ENCODE measurements around the gene DMBT1. TPM values are rescaled to one million over a fixed set of nuclear protein-coding genes. Genes with fewer than 3 reads are reported as not detected.

Gene DMBT1
- total RNA-seq, 1 experiment from 2014 or later, result 0.62 TPM

- H2AFZ ChIP-seq (ENCODE audit: low read length), result no peak overlapping the region
- intact Hi-C loops (cut with micrococcal nuclease), result no loop called here
- H3K9ac ChIP-seq (ENCODE audit: low read length), result no peak overlapping the region
- H3K9me2 ChIP-seq (replicated peaks; ENCODE audit: low read length), result no peaks in the 10 kb centered on the region
- no peaks in the 10 kb centered on the region for H3K4me1 ChIP-seq (ENCODE audit: insufficient read depth, low read length)
- no peak overlapping the region for H3K4me3 ChIP-seq (ENCODE audit: low read length)
- CTCF ChIA-PET, result no interaction called here
- TF ChIP-seq EZH2phosphoT487 (IDR thresholded peaks at IDR 0.05; ENCODE audit: borderline replicate concordance, low read length) (no peak), CTCF (conservative IDR thresholded peaks at IDR 0.05; ENCODE audit: low read depth, low read length) (no peak), EZH2 (IDR thresholded peaks at IDR 0.05; ENCODE audit: low read length, unreplicated experiment) (no peak)
- no peak overlapping the region for H3K27ac ChIP-seq (ENCODE audit: low read length)
- POLR2A ChIA-PET (ENCODE audit: unreplicated experiment), result no interaction called here
- ATAC-seq, result no peak
- no TSS peak for BruUV-seq (replicated peaks)
- H4K20me1 ChIP-seq (ENCODE audit: low read length), result no peaks in the 10 kb centered on the region
- no peak for DNase-seq
- H3K36me3 ChIP-seq (ENCODE audit: low read depth, low read length), result no peaks in the 10 kb centered on the region
- no peaks in the 10 kb centered on the region for H3K9me3 ChIP-seq (ENCODE audit: low read length)
- no peaks in the 10 kb centered on the region for H3K79me2 ChIP-seq (ENCODE audit: low read length)
- peaks cover 24% of the 10 kb centered on the region; the same call in 1 of the 2 replicates for H3K27me3 ChIP-seq (ENCODE audit: low read length)
- no peak overlapping the region for H3K4me2 ChIP-seq (ENCODE audit: low read length)
- H3F3A ChIP-seq (ENCODE audit: low read length, unreplicated experiment), result no peaks in the 10 kb centered on the region
Measured at GRCh38 chr10:122678266-122678665, 117.7 kb downstream of the DMBT1 start.

- ChIA-PET POLR2A (ENCODE audit: unreplicated experiment) (no interaction called here), CTCF (no interaction called here)
- intact Hi-C loops (cut with micrococcal nuclease), result no loop called here
- Histone ChIP-seq H3K4me1 (ENCODE audit: insufficient read depth, low read length) (no peaks in the 10 kb centered on the region), H3K27me3 (ENCODE audit: low read length) (peaks cover 14% of the 10 kb centered on the region; the same call in 1 of the 2 replicates), H3F3A (ENCODE audit: low read length, unreplicated experiment) (no peaks in the 10 kb centered on the region), H2AFZ (ENCODE audit: low read length) (no peak overlapping the region), H3K4me2 (ENCODE audit: low read length) (no peak overlapping the region), H3K36me3 (ENCODE audit: low read depth, low read length) (no peaks in the 10 kb centered on the region), H3K9ac (ENCODE audit: low read length) (no peak overlapping the region), H3K9me2 (replicated peaks; ENCODE audit: low read length) (no peaks in the 10 kb centered on the region), H3K4me3 (ENCODE audit: low read length) (no peak overlapping the region), H3K79me2 (ENCODE audit: low read length) (no peaks in the 10 kb centered on the region), H3K27ac (ENCODE audit: low read length) (no peak overlapping the region), H4K20me1 (ENCODE audit: low read length) (no peaks in the 10 kb centered on the region), H3K9me3 (ENCODE audit: low read length) (no peaks in the 10 kb centered on the region)
- TF ChIP-seq CTCF (conservative IDR thresholded peaks at IDR 0.05; ENCODE audit: low read depth, low read length) (no peak), EZH2 (IDR thresholded peaks at IDR 0.05; ENCODE audit: low read length, unreplicated experiment) (no peak)
- no TSS peak for BruUV-seq (replicated peaks)
- ATAC-seq, result no peak
- DNase-seq, result no peak
Measured at GRCh38 chr10:122682522-122682921, 122.0 kb downstream of the DMBT1 start.

- no peaks in the 10 kb centered on the region for H3K79me2 ChIP-seq (ENCODE audit: low read length)
- CTCF ChIA-PET, result interaction anchor here (0.8 kb wide), 1 partner anchor 40 kb away, joined by 7 read pairs; no protein-coding TSS in a partner anchor
- peaks cover 26% of the 10 kb centered on the region for H3K27me3 ChIP-seq (ENCODE audit: low read length)
- H3K36me3 ChIP-seq (ENCODE audit: low read depth, low read length), result no peaks in the 10 kb centered on the region
- TF ChIP-seq EZH2 (IDR thresholded peaks at IDR 0.05; ENCODE audit: low read length, unreplicated experiment) (no peak), EZH2phosphoT487 (IDR thresholded peaks at IDR 0.05; ENCODE audit: borderline replicate concordance, low read length) (no peak), CTCF (conservative IDR thresholded peaks at IDR 0.05; ENCODE audit: low read depth, low read length) (no peak)
- no peak overlapping the region for H2AFZ ChIP-seq (ENCODE audit: low read length)
- H3K4me1 ChIP-seq (ENCODE audit: insufficient read depth, low read length), result no peaks in the 10 kb centered on the region
- no TSS peak for BruUV-seq (replicated peaks)
- POLR2A ChIA-PET (ENCODE audit: unreplicated experiment), result no interaction called here
- H3K9ac ChIP-seq (ENCODE audit: low read length), result no peak overlapping the region
- H3F3A ChIP-seq (ENCODE audit: low read length, unreplicated experiment), result no peaks in the 10 kb centered on the region
- H4K20me1 ChIP-seq (ENCODE audit: low read length), result no peaks in the 10 kb centered on the region
- intact Hi-C loops (cut with micrococcal nuclease), result no loop called here
- no peak overlapping the region for H3K4me2 ChIP-seq (ENCODE audit: low read length)
- DNase-seq (peak; percentile 6), ATAC-seq (no peak)
- no peak overlapping the region for H3K4me3 ChIP-seq (ENCODE audit: low read length)
- no peak overlapping the region for H3K27ac ChIP-seq (ENCODE audit: low read length)
- no peaks in the 10 kb centered on the region for H3K9me3 ChIP-seq (ENCODE audit: low read length)
- H3K9me2 ChIP-seq (replicated peaks; ENCODE audit: low read length), result no peaks in the 10 kb centered on the region
Measured at GRCh38 chr10:122688293-122688989, 127.9 kb downstream of the DMBT1 start.

Data from PC-3 (cell line).